HepG2 (cell line): ENCODE measurements around the gene SLC12A3. TPM values are rescaled to one million over a fixed set of nuclear protein-coding genes. Genes with fewer than 3 reads are reported as not detected.

ENCODE experiments used
- BCL3 ChIP-seq: sonication (generic); formaldehyde crosslinking; IDR thresholded peaks from 2 replicates; pipeline ENCODE4 v1.5.1; 2020; ENCODE audit warnings: mild to moderate bottlenecking, missing genetic modification reagents, moderate library complexity
- HCFC1 ChIP-seq: fragments of 150-350 bp; IDR thresholded peaks from 2 replicates; pipeline ENCODE4 v1.6.1; 2014; ENCODE audit warnings: low read depth, low read length
- KIAA2018 ChIP-seq: sonication (generic); formaldehyde crosslinking; IDR thresholded peaks from 2 replicates; pipeline ENCODE4 v1.5.0; 2020; ENCODE audit warnings: mild to moderate bottlenecking, missing genetic modification reagents, borderline replicate concordance
- MYC ChIP-seq: sonication (generic); formaldehyde crosslinking; IDR thresholded peaks from 2 replicates; pipeline ENCODE4 v1.9.0; 2021; ENCODE audit warnings: missing genetic modification reagents, borderline replicate concordance
- NAIF1 ChIP-seq: sonication (generic); formaldehyde crosslinking; IDR thresholded peaks from 2 replicates; pipeline ENCODE4 v1.5.0; 2020; ENCODE audit warnings: mild to moderate bottlenecking, missing genetic modification reagents, borderline replicate concordance
- SP5 ChIP-seq: IDR thresholded peaks from 2 replicates; pipeline ENCODE4 v1.6.1; 2016; ENCODE audit warnings: low read depth, borderline replicate concordance
- STAT6 ChIP-seq: sonication (generic); formaldehyde crosslinking; IDR thresholded peaks from 2 replicates; pipeline ENCODE4 v1.4.0; 2020; ENCODE audit warnings: missing genetic modification reagents, mild to moderate bottlenecking, borderline replicate concordance
- TCF7 ChIP-seq: sonication (generic); IDR thresholded peaks from 2 replicates; pipeline ENCODE4 v1.6.1; 2016; ENCODE audit warnings: antibody characterized with exemption, low read depth
- XRCC5 ChIP-seq: fragments of 200-400 bp; formaldehyde crosslinking; optimal IDR thresholded peaks from 2 replicates; pipeline ENCODE3; 2017; ENCODE audit warnings: mild to moderate bottlenecking, low read length
- ZFP36L1 ChIP-seq: sonication (generic); formaldehyde crosslinking; IDR thresholded peaks from 2 replicates; pipeline ENCODE4 v1.8.0; 2022; ENCODE audit warnings: mild to moderate bottlenecking, missing genetic modification reagents, moderate library complexity
- ZKSCAN5 ChIP-seq: sonication (generic); formaldehyde crosslinking; IDR thresholded peaks from 2 replicates; pipeline ENCODE4 v1.5.1; 2020; ENCODE audit warnings: mild to moderate bottlenecking, missing genetic modification reagents
- ZNF276 ChIP-seq: sonication (generic); formaldehyde crosslinking; IDR thresholded peaks from 2 replicates; pipeline ENCODE4 v1.4.0; 2020; ENCODE audit warnings: mild to moderate bottlenecking, low read depth, missing genetic modification reagents
- ZNF772 ChIP-seq: sonication (generic); formaldehyde crosslinking; IDR thresholded peaks from 2 replicates; pipeline ENCODE4 v1.5.0; 2020; ENCODE audit warnings: mild to moderate bottlenecking, missing genetic modification reagents
- ZSCAN25 ChIP-seq: sonication (generic); formaldehyde crosslinking; IDR thresholded peaks from 2 replicates; pipeline ENCODE4 v1.8.0; 2022; ENCODE audit warnings: mild to moderate bottlenecking, missing genetic modification reagents
- polyA plus RNA-seq, 8 experiments: library from polyadenylated mRNA; depleted of rRNA in 3 of 8; stranded (reverse) in 7 of 8; unstranded in 1 of 8; fragments of >200 nt; fragmentation: Illumina TruSeq in 4 of 8; extraction: Trizol in 4 of 8; gene quantifications; 2 replicates each; pipeline versions ENCODE4 v1.2.1 to v1.2.3, GENCODE V29; 2011 to 2016; ENCODE audit warnings: low read depth in 4 of 8, missing spikeins in 1 of 8, mixed read lengths in 1 of 8; ENCODE audit not compliant: insufficient read depth in 1 of 8
- total RNA-seq, 5 experiments: library from RNA; depleted of rRNA; stranded (reverse); fragments of >200 nt; fragmentation: Illumina TruSeq; extraction: Trizol; gene quantifications; 2 replicates each; pipeline ENCODE4 v1.2.3, GENCODE V29; 2016; ENCODE audit warnings: low read depth in 1 of 5

SLC12A3 gene
- total and polyA plus RNA-seq, 2 of the 13 experiments (the other 11 are each of a cell fraction or from before 2014, with no cell fraction given) = 6.2 TPM; not detected in 1

GRCh38 chr16:56848955-56849689 lies 15.9 kb upstream of the SLC12A3 start (continued):
- TF ChIP-seq SP5 (0 out of 2 replicates have a peak, but pooled peaks have one; percentile 9), TCF7 (peak; percentile 10; the same call in 1 of the 2 replicates), ZSCAN25 (peak; percentile 15; the same call in 1 of the 2 replicates), NAIF1 (CRISPR knock-in tag) (peak; percentile 36; the same call in 1 of the 2 replicates), HCFC1 (no peak), BCL3 (CRISPR knock-in tag) (peak; percentile 87; the same call in 1 of the 2 replicates), ZKSCAN5 (CRISPR knock-in tag) (no peak), ZFP36L1 (0 out of 2 replicates have a peak, but pooled peaks have one; percentile 11), KIAA2018 (no peak), STAT6 (0 out of 2 replicates have a peak, but pooled peaks have one; percentile 23), ZNF772 (CRISPR knock-in tag) (peak; percentile 2; the same call in 1 of the 2 replicates), MYC (0 out of 2 replicates have a peak, but pooled peaks have one; percentile 44), XRCC5 (no peak), ZNF276 (CRISPR knock-in tag) (no peak)
